GM21529 (cell line): ENCODE results near the gene CYP20A1.
"Not testable (repeated sequence)": the region's sequence is repeated elsewhere in the genome, so short reads cannot be mapped to it uniquely, and the experiment has no call there.

Source experiments
- ATAC-seq: cut with Tn5 transposase; IDR thresholded peaks from one replicate; pipeline ENCODE4 v1.9.1; 2021; ENCODE audit not compliant: unreplicated experiment

Gene CYP20A1, protein sequence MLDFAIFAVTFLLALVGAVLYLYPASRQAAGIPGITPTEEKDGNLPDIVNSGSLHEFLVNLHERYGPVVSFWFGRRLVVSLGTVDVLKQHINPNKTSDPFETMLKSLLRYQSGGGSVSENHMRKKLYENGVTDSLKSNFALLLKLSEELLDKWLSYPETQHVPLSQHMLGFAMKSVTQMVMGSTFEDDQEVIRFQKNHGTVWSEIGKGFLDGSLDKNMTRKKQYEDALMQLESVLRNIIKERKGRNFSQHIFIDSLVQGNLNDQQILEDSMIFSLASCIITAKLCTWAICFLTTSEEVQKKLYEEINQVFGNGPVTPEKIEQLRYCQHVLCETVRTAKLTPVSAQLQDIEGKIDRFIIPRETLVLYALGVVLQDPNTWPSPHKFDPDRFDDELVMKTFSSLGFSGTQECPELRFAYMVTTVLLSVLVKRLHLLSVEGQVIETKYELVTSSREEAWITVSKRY

DNA sequence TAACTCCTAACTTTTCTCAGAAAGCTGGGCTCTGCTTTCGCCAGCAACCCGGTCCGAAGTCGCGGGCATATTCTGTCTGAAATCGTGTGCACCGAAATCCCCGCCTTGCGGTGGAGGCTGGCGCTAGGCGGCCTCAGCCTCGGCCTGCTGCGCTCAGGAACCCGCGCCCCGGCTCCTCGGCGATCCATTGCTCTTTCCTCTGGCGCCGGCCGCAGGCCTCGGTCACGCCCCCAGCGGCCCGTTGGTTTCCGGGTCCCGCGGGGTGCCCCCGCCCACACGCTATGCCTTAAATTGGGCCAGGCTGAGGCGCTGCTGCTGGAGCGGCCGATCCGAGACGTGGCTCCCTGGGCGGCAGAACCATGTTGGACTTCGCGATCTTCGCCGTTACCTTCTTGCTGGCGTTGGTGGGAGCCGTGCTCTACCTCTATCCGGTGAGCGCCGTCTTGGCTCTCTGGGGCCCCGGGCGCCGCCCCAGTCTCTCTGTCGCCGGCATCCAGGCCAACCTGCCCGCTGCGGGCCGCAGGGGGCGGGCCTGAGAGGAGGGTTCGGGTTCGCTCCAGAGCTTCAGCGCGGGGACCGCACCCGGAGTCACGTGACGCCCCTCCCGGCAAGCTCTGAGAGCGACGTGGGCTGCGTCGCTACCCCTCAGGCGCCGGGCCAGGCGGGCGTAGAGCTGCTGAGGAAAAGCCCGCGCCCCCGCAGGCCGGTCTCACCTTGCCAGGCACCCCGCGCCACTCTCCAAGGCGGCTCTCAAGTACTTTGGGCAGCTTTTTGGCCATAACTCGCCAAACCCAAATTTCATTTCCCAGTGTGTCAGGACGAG lies at the start of gene CYP20A1:
CYP20A1 (plus strand) TSS at position 315 of the 823 bp plus-strand sequence; CDS start at position 360, 45 bp downstream.
- peak; percentile 89 for ATAC-seq

DNA sequence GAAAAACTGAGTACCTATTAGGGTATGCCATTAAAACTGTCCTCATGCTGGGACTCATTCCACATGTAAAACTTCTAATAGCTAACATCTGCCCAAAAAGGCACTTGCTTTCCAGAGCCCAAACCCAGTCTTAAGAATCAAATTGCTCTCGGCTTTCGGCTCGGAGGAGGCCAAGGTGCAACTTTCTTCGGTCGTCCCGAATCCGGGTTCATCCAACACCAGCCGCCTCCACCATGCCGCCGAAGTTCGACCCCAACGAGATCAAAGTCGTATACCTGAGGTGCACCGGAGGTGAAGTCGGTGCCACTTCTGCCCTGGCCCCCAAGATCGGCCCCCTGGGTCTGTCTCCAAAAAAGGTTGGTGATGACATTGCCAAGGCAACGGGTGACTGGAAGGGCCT lies 48.3 kb upstream of the CYP20A1 start:
- ATAC-seq: not testable (repeated sequence)

GRCh38 chr2:203191026-203191425 lies 47.8 kb upstream of the CYP20A1 start:
- ATAC-seq: not testable (repeated sequence)

DNA sequence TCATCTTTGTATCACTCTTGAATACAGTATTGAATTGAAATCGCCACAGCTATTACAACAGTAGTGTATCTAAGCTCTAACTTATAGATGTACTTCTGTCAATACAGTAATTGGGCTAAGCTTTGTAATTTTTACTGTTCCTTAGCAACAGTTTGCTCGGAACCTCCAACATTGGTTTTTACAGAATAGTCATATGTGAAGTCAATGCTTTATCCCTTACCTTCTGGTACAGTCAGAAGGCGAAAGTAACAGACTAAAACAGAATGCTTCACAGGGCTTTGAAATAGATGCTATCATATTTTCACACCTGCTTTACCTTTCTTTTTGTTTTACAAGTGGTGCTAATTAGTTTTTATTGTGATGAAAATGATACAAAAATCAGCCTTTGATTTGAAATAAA lies 46.9 kb upstream of the CYP20A1 start:
- ATAC-seq: no peak

DNA sequence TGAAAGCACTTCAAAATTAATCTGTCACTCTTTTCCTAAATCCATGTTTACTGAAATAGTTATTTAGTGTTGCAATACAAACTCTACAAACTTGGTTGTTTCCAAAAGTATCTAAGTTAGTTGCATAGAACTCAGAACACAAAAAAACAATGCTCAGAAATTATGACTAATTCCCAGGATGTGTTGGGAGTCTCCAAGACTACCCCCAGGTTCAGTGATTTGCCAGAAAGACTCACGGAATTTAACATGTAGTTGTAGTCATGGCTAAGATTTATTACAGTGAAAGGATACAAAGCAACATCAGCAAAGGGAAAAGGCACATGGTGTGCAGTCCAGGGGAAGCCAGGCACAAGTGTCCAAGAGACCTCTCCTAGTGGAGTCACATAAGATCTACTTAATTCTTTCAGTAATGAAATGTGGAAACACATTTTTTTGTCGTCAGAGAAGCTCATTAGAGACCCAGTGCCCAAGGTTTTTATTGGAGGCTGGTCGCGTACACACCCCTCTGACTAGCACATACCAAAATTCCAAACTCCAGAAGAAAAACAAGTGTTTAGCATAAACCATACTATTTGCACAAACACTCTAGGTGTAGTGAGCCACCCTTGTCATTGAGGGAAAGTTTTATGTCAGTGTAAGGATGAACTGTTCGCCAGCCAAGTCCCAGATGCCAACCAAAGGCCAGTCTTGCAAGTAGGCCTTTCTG lies 43.3 kb upstream of the CYP20A1 start:
- ATAC-seq: no peak

DNA sequence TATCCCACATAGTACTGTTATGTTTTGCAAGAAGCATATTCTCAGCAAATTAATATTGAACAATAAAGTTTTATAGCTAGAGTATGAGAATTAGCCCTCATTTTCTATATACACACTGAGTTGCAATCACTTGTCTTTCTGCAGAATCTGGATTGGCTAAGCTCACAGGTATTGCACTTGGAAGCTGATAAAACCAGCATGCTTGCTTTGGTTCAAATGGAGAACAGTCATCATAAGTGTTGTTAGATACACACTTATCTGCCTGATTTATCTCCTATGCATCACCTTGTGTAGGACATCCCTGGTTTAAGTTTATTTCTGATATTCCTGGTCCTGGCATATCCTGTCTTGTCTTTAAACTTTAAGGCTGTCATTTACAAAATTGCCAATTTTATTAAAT lies 38.0 kb upstream of the CYP20A1 start:
- no peak for ATAC-seq

DNA sequence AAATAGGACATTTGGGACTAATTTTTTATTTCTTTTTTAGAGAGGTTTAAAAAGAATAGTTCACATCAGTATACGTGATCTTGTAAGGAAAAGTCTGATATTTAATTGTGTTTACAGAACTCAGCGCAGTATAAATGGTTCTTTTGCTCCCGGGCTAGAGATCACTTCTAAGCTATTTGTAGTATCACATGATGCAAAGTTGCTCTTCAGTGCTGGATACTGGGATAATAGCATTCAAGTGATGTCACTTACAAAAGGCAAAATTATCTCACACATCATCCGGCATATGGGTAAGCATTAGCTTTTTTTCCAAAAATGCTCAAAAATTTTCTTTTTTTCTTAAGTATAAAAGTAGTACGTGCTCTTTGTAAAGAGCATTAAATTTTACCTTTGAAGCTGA lies 37.4 kb upstream of the CYP20A1 start:
- no peak for ATAC-seq

- ATAC-seq: no peak
These were observed 29.3 kb upstream of the CYP20A1 start for GRCh38 chr2:203209538-203209937.

DNA sequence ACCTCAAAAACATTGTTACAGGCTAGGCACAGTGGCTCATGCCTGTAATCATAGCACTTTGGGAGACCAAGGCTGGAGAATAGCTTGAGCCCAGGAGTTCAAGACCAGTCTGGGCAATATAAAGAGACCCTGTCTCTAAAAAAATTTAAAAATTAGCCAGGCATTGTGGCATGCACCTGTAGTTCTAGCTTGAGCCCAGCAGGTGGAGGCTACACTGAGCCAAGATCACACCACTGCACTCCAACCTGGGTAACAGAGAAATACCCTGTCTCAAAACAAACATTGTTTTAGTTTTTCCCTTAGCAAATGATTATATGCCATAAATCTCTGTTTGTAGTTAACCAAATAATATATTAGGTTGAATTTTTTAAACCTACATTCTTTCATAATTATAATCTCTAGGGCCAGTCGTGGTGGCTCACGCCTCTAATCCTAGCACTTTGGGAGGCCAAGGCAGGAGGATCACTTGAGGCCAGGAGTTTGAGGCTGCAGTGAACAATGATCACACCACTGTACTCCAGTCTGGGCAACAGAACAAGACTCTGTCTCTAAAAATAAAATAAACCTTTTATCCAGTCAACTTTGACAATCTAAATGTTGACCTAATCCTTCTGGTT lies 13.3 kb upstream of the CYP20A1 start:
- ATAC-seq: no peak

- ATAC-seq: not testable (repeated sequence)
These were observed 9.1 kb upstream of the CYP20A1 start for GRCh38 chr2:203229674-203230073.

DNA sequence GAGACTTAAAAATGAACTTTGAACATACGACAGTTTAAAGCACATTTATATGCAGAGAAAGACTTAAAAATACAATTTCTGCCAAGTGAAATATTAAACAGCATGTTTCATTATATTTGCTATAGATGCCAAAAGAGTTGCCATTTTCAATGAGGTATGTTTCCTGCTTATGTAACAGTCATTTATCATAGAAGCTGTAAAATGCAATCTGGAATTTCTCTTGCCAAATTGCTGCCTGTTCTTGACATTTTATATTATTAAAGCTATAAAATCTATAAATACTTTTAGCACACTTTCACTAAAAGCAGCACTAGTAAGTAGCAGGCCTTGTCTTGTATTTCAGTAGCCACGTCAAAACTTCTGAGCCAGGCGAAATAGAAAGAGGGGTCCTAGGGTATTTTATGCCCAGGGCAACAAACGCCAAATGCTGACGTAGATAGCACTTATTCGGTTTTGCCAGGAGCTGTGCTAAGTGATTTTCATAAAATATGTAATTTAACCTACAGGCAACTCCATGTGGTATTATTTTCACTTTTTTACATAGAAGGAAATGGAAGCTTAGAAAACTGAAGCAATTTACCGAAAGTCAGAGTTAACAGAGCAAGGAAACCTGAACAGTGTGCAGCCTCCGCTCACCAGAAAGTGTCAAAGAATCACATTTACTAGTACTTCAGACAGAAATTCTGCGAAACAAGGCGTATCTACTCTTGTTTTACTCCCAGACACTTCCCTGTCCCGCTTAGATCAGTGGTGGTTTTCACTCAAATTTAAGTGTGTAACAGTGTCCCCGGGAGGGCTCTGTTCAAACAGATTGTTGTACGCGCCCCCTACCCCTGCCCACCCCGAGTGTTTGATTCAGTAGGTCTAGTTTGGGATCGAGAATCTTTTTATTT lies 1.2 kb upstream of the CYP20A1 start:
- ATAC-seq: no peak

GRCh38 chr2:203238292-203238703 lies 520 bp upstream of the CYP20A1 start:
- peak; percentile 0 for ATAC-seq

GRCh38 chr2:203240491-203240890 lies 1.7 kb downstream of the CYP20A1 start:
- ATAC-seq: no peak

DNA sequence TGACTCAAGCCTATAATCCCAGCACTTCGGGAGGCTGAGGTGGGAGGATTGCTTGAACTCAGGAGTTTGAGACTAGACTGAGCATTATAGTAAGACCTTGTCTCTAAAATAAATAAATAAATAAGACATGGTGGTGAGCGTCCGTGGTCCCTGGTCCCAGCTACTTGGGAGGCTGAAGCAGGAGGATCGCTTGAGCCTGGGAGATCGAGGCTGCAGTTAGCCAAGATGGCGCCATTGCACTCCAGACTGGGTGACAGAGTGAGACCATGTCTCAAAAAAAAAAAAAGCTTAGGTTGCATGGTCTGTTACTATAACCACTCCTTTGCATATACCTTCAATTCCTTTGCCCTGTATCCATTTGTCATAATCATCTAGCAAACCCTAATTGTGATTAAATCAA lies 3.7 kb downstream of the CYP20A1 start:
- no peak for ATAC-seq

GRCh38 chr2:203246646-203247045 lies 7.8 kb downstream of the CYP20A1 start:
- ATAC-seq: no peak

GRCh38 chr2:203252818-203253217 lies 14.0 kb downstream of the CYP20A1 start:
- ATAC-seq: no peak

DNA sequence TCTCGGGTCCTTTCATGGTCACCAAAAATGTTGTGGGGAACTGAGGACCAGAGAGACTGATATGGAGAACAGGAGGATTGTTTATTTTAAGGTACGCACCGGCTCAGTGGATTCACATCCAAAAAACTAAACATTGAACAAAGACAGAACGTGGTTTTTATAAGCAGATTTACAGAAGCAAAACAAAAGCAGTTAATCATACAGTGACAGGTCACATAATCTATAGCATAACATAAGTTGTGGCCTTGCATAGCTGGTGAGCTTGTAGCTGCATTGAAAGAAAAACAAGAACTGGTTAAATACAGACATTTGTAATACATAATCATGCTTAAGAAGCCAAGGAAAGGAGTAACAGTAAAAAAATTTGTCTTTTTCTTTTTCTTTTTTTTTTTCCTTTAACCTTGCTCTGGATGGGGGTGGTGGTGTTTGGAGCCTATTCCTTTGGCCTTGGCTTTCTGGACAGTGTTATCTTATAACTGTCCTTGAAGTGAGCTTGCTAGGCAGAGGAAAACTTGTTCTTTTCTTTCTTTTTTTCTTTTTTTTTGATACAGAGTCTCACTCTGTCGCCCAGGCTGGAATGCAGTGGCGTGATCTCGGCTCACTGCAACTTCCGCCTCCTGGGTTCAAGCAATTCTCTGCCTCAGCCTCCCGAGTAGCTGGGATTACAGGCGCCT lies 14.7 kb downstream of the CYP20A1 start:
- ATAC-seq: not testable (repeated sequence)

GRCh38 chr2:203261326-203262159 lies 22.7 kb downstream of the CYP20A1 start:
- no peak for ATAC-seq
